B cell (primary cell): ENCODE data around the gene DPP10.

ENCODE experiments used
- CTCF ChIP-seq: fragments of 200-600 bp; IDR thresholded peaks from one replicate; pipeline ENCODE4 v1.8.0; 2022; ENCODE audit warnings: antibody characterized with exemption, mild to moderate bottlenecking
- EZH2 ChIP-seq: IDR thresholded peaks from 2 replicates; pipeline ENCODE4 v1.6.1; 2012; ENCODE audit warnings: borderline replicate concordance, low read depth, mild to moderate bottlenecking, moderate library complexity, low read length; ENCODE audit not compliant: insufficient read depth, poor library complexity, severe bottlenecking

GRCh38 chr2:114698520-114698919 is 256.1 kb downstream of the DPP10 start:
- no peak for TF ChIP-seq EZH2
- TF ChIP-seq CTCF, result no peak
